GM12878 (cell line): ENCODE measurements around the gene SYCP2. TPM values are rescaled to one million over a fixed set of nuclear protein-coding genes. Genes with fewer than 3 reads are reported as not detected.
A peak's percentile ranks its signal among the peaks of the same experiment; 100 is the strongest.

Source experiments
- ATAC-seq: fragments of 200-7000 bp; cut with Tn5 transposase; 3 replicates; pipeline ENCODE4 v1.9.1; 2020; ENCODE audit warnings: mild to moderate bottlenecking, moderate library complexity
- BruUV-seq: library from RNA; stranded (reverse); fragments of 400-500 nt; replicated peaks from 2 replicates; lab custom pipeline; 2021; lab: Mats Ljungman, UMichigan
- CTCF ChIA-PET: fragments of 300-600 bp; sonication (Branson Sonifier 250); formaldehyde crosslinking; extraction: SDS; loops from one replicate; lab custom pipeline; 2021; ENCODE audit warnings: inconsistent platforms; lab: Yijun Ruan, JAX
- POLR2A ChIA-PET: fragments of 350-600 bp; formaldehyde crosslinking; extraction: SDS; loops from one replicate; lab custom pipeline; 2021; ENCODE audit warnings: inconsistent platforms; lab: Charles Lee
- RAD21 ChIA-PET: fragments of 300-600 bp; sonication (Branson Sonifier 250); formaldehyde crosslinking; loops from one replicate; lab custom pipeline; 2023; ENCODE audit warnings: antibody characterized with exemption; ENCODE audit not compliant: unreplicated experiment; lab: Charles Lee
- SMC1A ChIA-PET: fragments of 300-600 bp; sonication (Branson Sonifier 250); formaldehyde crosslinking; loops from one replicate; lab custom pipeline; 2023; ENCODE audit not compliant: unreplicated experiment, uncharacterized antibody; lab: Charles Lee
- DNase-seq: peaks from one replicate; pipeline ENCODE4 v3.0.0-alpha.2; 2011; ENCODE audit warnings: low read depth, low spot score
- FAIRE-seq: peaks from 3 replicates; lab custom pipeline; 2011; peaks lifted over from hg19 to GRCh38; lab: Jason Lieb, UNC
- H2AFZ ChIP-seq: 2 replicates; pipeline ENCODE4 v1.6.0; 2011; ENCODE audit warnings: low read depth, low read length, control low read depth; ENCODE audit not compliant: control insufficient read depth
- H3K27ac ChIP-seq: 2 replicates; pipeline ENCODE4 v1.5.1; 2011; ENCODE audit warnings: control low read depth; ENCODE audit not compliant: control insufficient read depth, insufficient read depth
- H3K27me3 ChIP-seq, 2 experiments: replicated peaks in 1 of 2; 2 replicates each; pipeline versions ENCODE4 v1.6.0 to v1.6.1; 2011; ENCODE audit warnings: low read length in 1 of 2; ENCODE audit not compliant: control insufficient read depth in 2 of 2, insufficient read depth in 2 of 2
- H3K36me3 ChIP-seq, 2 experiments: 2 replicates each; pipeline ENCODE4 v1.5.1; 2011; ENCODE audit warnings: low read length in 1 of 2; ENCODE audit not compliant: control insufficient read depth in 2 of 2, insufficient read depth in 2 of 2
- H3K4me1 ChIP-seq: 2 replicates; pipeline ENCODE4 v1.6.1; 2011; ENCODE audit warnings: mild to moderate bottlenecking, low read length, moderate library complexity, mixed read lengths; ENCODE audit not compliant: control insufficient read depth, insufficient read depth
- H3K4me2 ChIP-seq: 2 replicates; pipeline ENCODE4 v1.6.0; 2011; ENCODE audit warnings: control low read depth; ENCODE audit not compliant: control insufficient read depth, insufficient read depth
- H3K4me3 ChIP-seq: fragments of 200-600 bp; sonication (generic); 2 replicates; pipeline ENCODE4 v1.5.1; 2016
- H3K79me2 ChIP-seq: 2 replicates; pipeline ENCODE4 v1.6.0; 2011; ENCODE audit warnings: low read length; ENCODE audit not compliant: control insufficient read depth, insufficient read depth
- H3K9ac ChIP-seq: 2 replicates; pipeline ENCODE4 v1.8.0; 2011; ENCODE audit warnings: low read length, control low read depth, mixed read lengths; ENCODE audit not compliant: control insufficient read depth, insufficient read depth
- H3K9me3 ChIP-seq: replicated peaks from 3 replicates; pipeline ENCODE4 v1.5.1; 2011; ENCODE audit warnings: mild to moderate bottlenecking, low read length; ENCODE audit not compliant: control insufficient read depth, insufficient read depth
- H4K20me1 ChIP-seq: 2 replicates; pipeline ENCODE4 v1.6.0; 2011; ENCODE audit not compliant: control insufficient read depth, insufficient read depth
- BRCA1 ChIP-seq: IDR thresholded peaks from 2 replicates; pipeline ENCODE4 v1.6.1; 2011; ENCODE audit warnings: low read depth, low read length, improper control_type of control experiment
- CHD1 ChIP-seq: IDR thresholded peaks from 2 replicates; pipeline ENCODE4 v1.6.1; 2012; ENCODE audit warnings: low read depth, low read length, improper control_type of control experiment
- E2F4 ChIP-seq: IDR thresholded peaks from 2 replicates; pipeline ENCODE4 v1.6.1; 2012; ENCODE audit warnings: low read depth, low read length, improper control_type of control experiment
- FOXM1 ChIP-seq: IDR thresholded peaks from 2 replicates; pipeline ENCODE4 v1.6.1; 2012; ENCODE audit warnings: low read depth, mild to moderate bottlenecking, inconsistent platforms, low read length, moderate library complexity
- MAX ChIP-seq: IDR thresholded peaks from 2 replicates; pipeline ENCODE4 v1.6.1; 2012; ENCODE audit warnings: low read depth, low read length, improper control_type of control experiment
- NFIC ChIP-seq: IDR thresholded peaks from 2 replicates; pipeline ENCODE4 v1.6.1; 2012; ENCODE audit warnings: low read depth, mild to moderate bottlenecking, inconsistent platforms, low read length, moderate library complexity
- NR2F1 ChIP-seq: fragments of 450-650 bp; conservative IDR thresholded peaks from 2 replicates; pipeline ENCODE4 v1.6.1; 2017; ENCODE audit warnings: mild to moderate bottlenecking
- POLR2AphosphoS5 ChIP-seq: IDR thresholded peaks from 2 replicates; pipeline ENCODE4 v1.6.1; 2011; ENCODE audit warnings: mild to moderate bottlenecking, low read length, inconsistent platforms
- RAD51 ChIP-seq: fragments of 450-650 bp; IDR thresholded peaks from 2 replicates; pipeline ENCODE4 v1.6.1; 2016; ENCODE audit warnings: moderate library complexity, mild to moderate bottlenecking, inconsistent platforms
- RFX5 ChIP-seq: IDR thresholded peaks from 2 replicates; pipeline ENCODE4 v1.6.1; 2011; ENCODE audit warnings: low read depth, low read length, improper control_type of control experiment
- ZNF217 ChIP-seq: fragments of 450-650 bp; IDR thresholded peaks from 2 replicates; pipeline ENCODE4 v1.6.1; 2017; ENCODE audit warnings: antibody characterized with exemption, mild to moderate bottlenecking
- ZNF24 ChIP-seq: fragments of 450-650 bp; IDR thresholded peaks from 2 replicates; pipeline ENCODE4 v1.6.1; 2017; ENCODE audit warnings: antibody characterized with exemption, mild to moderate bottlenecking
- WGBS: methylation state at CpG from one replicate; pipeline ENCODE4 v1.1.6; 2016; ENCODE audit warnings: low lambda C conversion rate; ENCODE audit not compliant: insufficient replicate concordance, insufficient coverage; ENCODE audit errors: missing lambda C conversion rate; 5-methylcytosine and 5-hydroxymethylcytosine counted together
- in situ Hi-C: fragments of 300-500 bp; cut with MboI; formaldehyde crosslinking; loops from 9 replicates; pipeline ENCODE4 v1.14.3; 2018; ENCODE audit warnings: mixed read lengths
- intact Hi-C: fragments of 100-400 bp; cut with micrococcal nuclease; formaldehyde crosslinking; loops from one replicate; pipeline ENCODE4 v1.14.2; 2022; ENCODE audit not compliant: unreplicated experiment
- polyA plus RNA-seq, 11 experiments: library from polyadenylated mRNA; depleted of rRNA in 4 of 11; unstranded in 6 of 11; stranded (reverse) in 5 of 11; fragments of >200 nt; fragmentation: Nextera tagmentation in 4 of 11; fragmentation: Illumina TruSeq in 1 of 11; extraction: Ambion mirVana in 4 of 11; extraction: Trizol in 1 of 11; gene quantifications; 1 replicate in 1 of 11; 2 replicates in 10 of 11; pipeline versions ENCODE4 v1.2.1 to v1.2.3, GENCODE V29; 2011 to 2016; ENCODE audit warnings: inconsistent platforms in 2 of 11, missing spikeins in 2 of 11, low read depth in 1 of 11
- total RNA-seq, 4 experiments: library from RNA; depleted of rRNA in 3 of 4; stranded (reverse); fragments of >200 nt in 3 of 4; fragmentation: Illumina TruSeq in 1 of 4; extraction: Trizol in 1 of 4; gene quantifications; 2 replicates each; pipeline versions ENCODE4 v1.2.1 to v1.2.3, GENCODE V29; 2013 to 2021

Gene SYCP2
- total and polyA plus RNA-seq, 10 of the 15 experiments (the other 5 are each of a cell fraction or from before 2014, with no cell fraction given), result 0.01 to 0.18 (median 0.09) TPM; not detected in 2

- intact Hi-C loops (no loop called here), in situ Hi-C loops (loop anchor here (25.0 kb wide), 1 partner anchor 1263 kb away; no protein-coding TSS in a partner anchor)
- Histone ChIP-seq H3K36me3 (no peaks in the 10 kb centered on the region), H3K27me3 (peaks cover 0 to 2% of the 10 kb centered on the region in 2 experiments; a peak in 2 of 4 replicates), H3K4me2 (no peak overlapping the region), H3K79me2 (no peaks in the 10 kb centered on the region), H3K9ac (no peak overlapping the region), H3K4me3 (no peak overlapping the region), H4K20me1 (no peaks in the 10 kb centered on the region), H2AFZ (no peak overlapping the region), H3K4me1 (no peaks in the 10 kb centered on the region), H3K27ac (no peak overlapping the region), H3K9me3 (no peaks in the 10 kb centered on the region)
- no TSS peak for BruUV-seq
- CTCF ChIA-PET, result no interaction called here
- WGBS, result 27% methylated on average over 8 of the region's 8 CpGs
- ATAC-seq (no peak), FAIRE-seq (no peak), DNase-seq (no peak)
- TF ChIP-seq ZNF217 (no peak), ZNF24 (peak; percentile 85)
- POLR2A ChIA-PET, result no interaction called here
- RAD21 ChIA-PET, result no interaction called here
- SMC1A ChIA-PET, result interaction anchor here (1.2 kb wide), 1 partner anchor 12 kb away, joined by 3 read pairs; no protein-coding TSS in a partner anchor
Measured at GRCh38 chr20:59824711-59825562, 108.5 kb downstream of the SYCP2 start.

- CTCF ChIA-PET, result interaction anchor here (1.2 kb wide), 1 partner anchor 26 kb away, joined by 4 read pairs; no protein-coding TSS in a partner anchor
- H3K9me3 ChIP-seq, result no peaks in the 10 kb centered on the region
- BruUV-seq, result no TSS peak
- POLR2A ChIA-PET, result no interaction called here
- no peak for FAIRE-seq
- no peak for DNase-seq
- H3K9ac ChIP-seq, result no peak overlapping the region
- H3K36me3 ChIP-seq, result no peaks in the 10 kb centered on the region
- 24% methylated on average over 8 of the region's 8 CpGs for WGBS
- no peaks in the 10 kb centered on the region for H4K20me1 ChIP-seq
- H3K79me2 ChIP-seq, result no peaks in the 10 kb centered on the region
- H3K4me3 ChIP-seq, result no peak overlapping the region
- intact Hi-C loops, result no loop called here
- H3K4me2 ChIP-seq, result no peak overlapping the region
- in situ Hi-C loops, result loop anchor here (25.0 kb wide), 1 partner anchor 1261 kb away; no protein-coding TSS in a partner anchor
- H2AFZ ChIP-seq, result no peak overlapping the region
- SMC1A ChIA-PET, result no interaction called here
- ATAC-seq, result no peak
- H3K27ac ChIP-seq, result no peak overlapping the region
- peaks cover 0 to 2% of the 10 kb centered on the region in 2 experiments; a peak in 1 of 4 replicates for H3K27me3 ChIP-seq
- no peaks in the 10 kb centered on the region for H3K4me1 ChIP-seq
- RAD21 ChIA-PET, result no interaction called here
- no peak for TF ChIP-seq MAX
- TF ChIP-seq E2F4, result no peak
- no peak for TF ChIP-seq FOXM1
- TF ChIP-seq CHD1, result no peak
- no peak for TF ChIP-seq BRCA1
- TF ChIP-seq POLR2AphosphoS5, result no peak
- TF ChIP-seq NFIC, result no peak
- TF ChIP-seq RAD51, result no peak
- no peak for TF ChIP-seq NR2F1
- no peak for TF ChIP-seq RFX5
Measured at GRCh38 chr20:59823491-59824259, 109.8 kb downstream of the SYCP2 start.
